ENCODE results near the gene CD9.

Gene CD9

GRCh38 chr12:6221146-6221545, 20.9 kb downstream of the CD9 start:
- no peak for DNase-seq (ENCODE audit: low read depth)

GRCh38 chr12:6222078-6222654, 22.0 kb downstream of the CD9 start:
- DNase-seq (ENCODE audit: low read depth), result no peak

- DNase-seq (ENCODE audit: low read depth), result no peak
These were observed 23.3 kb downstream of the CD9 start for GRCh38 chr12:6223545-6223944.

- no peak for DNase-seq (ENCODE audit: low read depth)
These were observed 24.4 kb downstream of the CD9 start for GRCh38 chr12:6224550-6224949.

- DNase-seq (ENCODE audit: low read depth), result no peak
These were observed 25.4 kb downstream of the CD9 start for GRCh38 chr12:6225630-6226001.

- DNase-seq (ENCODE audit: low read depth), result no peak
These were observed 25.9 kb downstream of the CD9 start for GRCh38 chr12:6226002-6226678.

- DNase-seq (ENCODE audit: low read depth), result no peak
These were observed 26.5 kb downstream of the CD9 start for GRCh38 chr12:6226679-6227051.

GRCh38 chr12:6228535-6229223, 28.5 kb downstream of the CD9 start:
- no peak for DNase-seq (ENCODE audit: low read depth)

GRCh38 chr12:6229224-6230218, 29.3 kb downstream of the CD9 start:
- DNase-seq (ENCODE audit: low read depth), result no peak

GRCh38 chr12:6230321-6231110, 30.3 kb downstream of the CD9 start:
- DNase-seq (ENCODE audit: low read depth), result peak; percentile 42

GRCh38 chr12:6231359-6232268, 31.4 kb downstream of the CD9 start:
- no peak for DNase-seq (ENCODE audit: low read depth)

GRCh38 chr12:6233121-6233971, 33.1 kb downstream of the CD9 start:
- DNase-seq (ENCODE audit: low read depth), result no peak

GRCh38 chr12:6234214-6234613, 34.0 kb downstream of the CD9 start:
- DNase-seq (ENCODE audit: low read depth), result no peak

GRCh38 chr12:6234906-6235305, 34.7 kb downstream of the CD9 start:
- no peak for DNase-seq (ENCODE audit: low read depth)

- no peak for DNase-seq (ENCODE audit: low read depth)
These were observed 35.3 kb downstream of the CD9 start for GRCh38 chr12:6235499-6235898.

- no peak for DNase-seq (ENCODE audit: low read depth)
These were observed 35.9 kb downstream of the CD9 start for GRCh38 chr12:6235906-6236640.

- DNase-seq (ENCODE audit: low read depth), result no peak
These were observed 36.4 kb downstream of the CD9 start for GRCh38 chr12:6236641-6236940.

GRCh38 chr12:6237830-6238229, 37.6 kb downstream of the CD9 start:
- no peak for DNase-seq (ENCODE audit: low read depth)

GRCh38 chr12:6238875-6239274, 38.7 kb downstream of the CD9 start:
- DNase-seq (ENCODE audit: low read depth), result no peak

Data from stimulated activated CD8-positive, alpha-beta memory T cell treated with anti-CD3 and anti-CD28 coated beads, Interleukin-15, amount 100 ng/mL, for 1 hour (primary cell).